ENCODE results near the gene SHTN1.

Gene SHTN1

GRCh38 chr10:117005026-117005526 lies at the start of gene SHTN1:
SHTN1 (minus strand) TSS chr10:117005187; CDS start chr10:117005079, 108 bp downstream.
- no peak for DNase-seq (ENCODE audit: low read depth in 2 of 2, low spot score in 1 of 2)

- no peak for DNase-seq (ENCODE audit: low read depth in 2 of 2, low spot score in 1 of 2)
These were observed 48.5 kb upstream of the SHTN1 start for GRCh38 chr10:117053482-117053881.

GRCh38 chr10:117047947-117048346 lies 43.0 kb upstream of the SHTN1 start:
- no peak for DNase-seq (ENCODE audit: low read depth in 2 of 2, low spot score in 1 of 2)

- no peak for DNase-seq (ENCODE audit: low read depth in 2 of 2, low spot score in 1 of 2)
These were observed 11.3 kb upstream of the SHTN1 start for GRCh38 chr10:117016266-117016665.

- no peak for DNase-seq (ENCODE audit: low read depth in 2 of 2, low spot score in 1 of 2)
These were observed 9.8 kb upstream of the SHTN1 start for GRCh38 chr10:117014835-117015234.

GRCh38 chr10:117007080-117007479 lies 2.1 kb upstream of the SHTN1 start:
- no peak for DNase-seq (ENCODE audit: low read depth in 2 of 2, low spot score in 1 of 2)

- DNase-seq (ENCODE audit: low read depth in 2 of 2, low spot score in 1 of 2): no peak
These were observed 604 bp upstream of the SHTN1 start for GRCh38 chr10:117005527-117006055.

- DNase-seq (ENCODE audit: low read depth in 2 of 2, low spot score in 1 of 2): no peak
These were observed 561 bp downstream of the SHTN1 start for GRCh38 chr10:117004227-117005025.

GRCh38 chr10:117003336-117003735 lies 1.7 kb downstream of the SHTN1 start:
- no peak for DNase-seq (ENCODE audit: low read depth in 2 of 2, low spot score in 1 of 2)

GRCh38 chr10:117002206-117002605 lies 2.8 kb downstream of the SHTN1 start:
- no peak for DNase-seq (ENCODE audit: low read depth in 2 of 2, low spot score in 1 of 2)

- no peak for DNase-seq (ENCODE audit: low read depth in 2 of 2, low spot score in 1 of 2)
These were observed 3.8 kb downstream of the SHTN1 start for GRCh38 chr10:117001144-117001543.

- no peak for DNase-seq (ENCODE audit: low read depth in 2 of 2, low spot score in 1 of 2)
These were observed 4.4 kb downstream of the SHTN1 start for GRCh38 chr10:117000580-117000979.

- no peak for DNase-seq (ENCODE audit: low read depth in 2 of 2, low spot score in 1 of 2)
These were observed 6.8 kb downstream of the SHTN1 start for GRCh38 chr10:116998172-116998571.

GRCh38 chr10:116997015-116997414 lies 8.0 kb downstream of the SHTN1 start:
- no peak for DNase-seq (ENCODE audit: low read depth in 2 of 2, low spot score in 1 of 2)

GRCh38 chr10:116995648-116996047 lies 9.3 kb downstream of the SHTN1 start:
- DNase-seq (ENCODE audit: low read depth in 2 of 2, low spot score in 1 of 2): no peak

- DNase-seq (ENCODE audit: low read depth in 2 of 2, low spot score in 1 of 2): no peak
These were observed 10.7 kb downstream of the SHTN1 start for GRCh38 chr10:116994113-116994890.

- no peak for DNase-seq (ENCODE audit: low read depth in 2 of 2, low spot score in 1 of 2)
These were observed 11.4 kb downstream of the SHTN1 start for GRCh38 chr10:116993610-116994009.

- no peak for DNase-seq (ENCODE audit: low read depth in 2 of 2, low spot score in 1 of 2)
These were observed 12.8 kb downstream of the SHTN1 start for GRCh38 chr10:116992183-116992582.

GRCh38 chr10:116990276-116990800 lies 14.6 kb downstream of the SHTN1 start:
- DNase-seq (ENCODE audit: low read depth in 2 of 2, low spot score in 1 of 2): no peak

- DNase-seq (ENCODE audit: low read depth in 2 of 2, low spot score in 1 of 2): no peak
These were observed 15.5 kb downstream of the SHTN1 start for GRCh38 chr10:116989439-116989838.

GRCh38 chr10:116988311-116988710 lies 16.7 kb downstream of the SHTN1 start:
- DNase-seq (ENCODE audit: low read depth in 2 of 2, low spot score in 1 of 2): no peak

- no peak for DNase-seq (ENCODE audit: low read depth in 2 of 2, low spot score in 1 of 2)
These were observed 19.4 kb downstream of the SHTN1 start for GRCh38 chr10:116985611-116986010.
